GM21786 (cell line): ENCODE measurements around the gene DCX.

Experiments
- ATAC-seq: cut with Tn5 transposase; IDR thresholded peaks from one replicate; pipeline ENCODE4 v1.9.1; 2021; ENCODE audit not compliant: unreplicated experiment

The DCX gene

DNA sequence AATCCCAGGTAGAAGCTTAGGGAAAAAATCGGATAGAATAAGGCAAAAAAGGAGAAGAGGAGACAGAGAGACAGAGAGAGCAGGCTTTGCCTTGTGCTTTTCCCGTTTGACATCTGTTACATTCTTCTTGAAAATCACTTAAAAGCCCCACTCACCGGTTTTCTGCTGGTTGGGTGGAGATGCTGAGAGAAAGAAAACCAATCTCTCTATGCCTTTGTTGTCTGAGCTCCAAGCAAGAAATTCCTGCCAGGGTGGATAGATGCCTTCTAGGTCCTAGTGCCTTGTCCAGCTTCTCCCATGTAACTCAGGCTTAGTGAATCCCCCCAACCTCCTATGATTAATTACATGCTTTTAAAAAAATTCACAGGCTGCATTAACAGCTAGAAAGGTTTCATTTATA is at the start of gene DCX:
Gene DCX (minus strand): TSS at position 210 of the 400 bp plus-strand sequence. CDS start 1,794 bp downstream, outside the sequence.
- ATAC-seq: no peak

DNA sequence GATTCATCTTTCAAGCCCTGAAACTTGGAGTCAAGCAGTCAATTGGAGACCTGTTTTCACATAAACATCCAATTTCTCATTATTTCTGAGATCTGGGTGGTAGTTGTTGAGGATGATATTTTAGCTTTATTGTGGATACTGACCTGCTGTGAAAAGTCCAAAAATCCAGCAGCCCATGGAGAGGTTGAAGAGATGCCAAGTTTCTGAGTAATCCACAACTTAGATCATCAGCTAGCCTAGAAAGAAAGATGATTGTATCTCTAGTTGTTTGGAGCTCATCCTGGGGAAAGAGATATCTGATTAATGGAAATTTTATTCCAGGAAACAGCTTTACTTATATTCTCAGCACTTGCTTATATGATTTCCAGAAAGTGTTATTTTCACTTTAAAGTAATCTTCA is 48.6 kb upstream of the DCX start:
- ATAC-seq: no peak

DNA sequence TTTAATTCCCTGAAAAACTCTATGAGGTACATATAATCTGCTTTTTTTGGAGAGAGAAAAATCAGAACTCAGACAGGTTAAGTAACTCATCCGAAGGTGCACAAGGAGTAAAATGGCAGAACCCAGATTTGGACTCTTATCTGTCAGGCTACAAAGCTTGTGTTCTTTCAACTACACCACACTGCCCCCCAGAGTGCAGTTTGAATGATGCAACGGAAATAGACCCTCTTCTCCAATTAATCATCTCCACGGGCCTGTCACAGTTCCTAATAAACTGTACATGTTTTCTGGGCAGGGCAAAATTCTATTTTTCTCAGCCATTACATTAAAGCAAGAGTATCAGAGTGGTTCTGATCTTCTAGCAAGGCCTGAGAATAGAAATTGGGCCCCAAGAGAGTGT is 35.3 kb upstream of the DCX start:
- ATAC-seq: peak; percentile 86

DNA sequence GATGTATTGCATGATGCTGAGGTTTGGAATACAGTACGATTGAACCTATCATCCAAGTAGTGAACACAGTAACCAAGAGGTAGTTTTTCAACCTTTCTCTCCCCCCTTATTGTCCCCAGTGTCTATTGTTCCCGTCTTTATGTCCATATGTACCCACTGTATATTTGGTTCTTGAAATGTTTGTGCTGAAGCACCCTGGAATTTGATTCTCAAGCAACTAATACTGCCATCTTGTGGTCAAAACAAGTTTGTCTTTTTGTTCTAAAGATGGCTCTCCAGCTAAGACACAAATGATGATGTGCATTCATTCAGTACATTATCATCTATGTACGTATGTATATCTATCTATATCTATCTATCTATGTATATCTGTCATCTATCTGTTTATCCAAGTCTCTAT is 33.5 kb upstream of the DCX start:
- peak; percentile 41 for ATAC-seq

GRCh38 chrX:111444881-111445280 is 32.9 kb upstream of the DCX start:
- ATAC-seq: no peak

DNA sequence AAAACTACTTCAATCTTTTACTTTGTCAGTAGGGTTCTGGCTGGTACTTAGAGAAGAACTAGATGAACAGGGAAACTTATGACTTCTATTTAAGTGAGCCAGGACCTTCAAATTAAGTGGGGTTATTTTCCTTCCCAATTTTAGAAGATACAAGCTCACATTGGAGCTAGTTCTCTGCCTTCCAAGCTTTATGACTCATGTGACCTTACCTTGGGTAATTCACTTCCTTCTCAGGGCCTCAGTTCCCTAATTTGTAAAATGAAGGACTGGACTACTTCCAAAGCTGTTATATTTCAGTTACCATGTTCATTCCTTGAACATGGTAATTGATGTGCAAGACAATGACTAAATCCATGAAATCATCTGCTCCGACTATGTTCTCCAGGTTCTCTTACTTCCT is 32.0 kb upstream of the DCX start:
- no peak for ATAC-seq

DNA sequence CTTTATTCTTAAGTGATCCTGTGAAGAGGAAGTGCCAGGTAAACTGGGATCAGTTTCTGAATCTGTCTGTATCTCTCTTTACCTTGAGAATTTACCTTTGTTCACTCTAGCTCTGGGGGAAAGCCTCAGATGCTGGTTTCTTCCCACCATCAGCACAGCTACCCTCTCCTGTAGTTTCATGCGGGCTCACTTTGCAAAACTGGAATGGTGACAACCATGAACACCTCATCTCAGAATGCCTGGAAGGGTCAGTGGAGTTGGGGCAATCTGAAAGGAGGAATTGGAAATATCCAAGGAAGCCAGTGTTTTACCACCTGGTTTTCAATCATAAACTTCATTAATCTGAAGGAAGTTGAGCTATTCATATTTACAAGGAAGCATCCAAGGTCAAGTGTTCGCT is 30.8 kb upstream of the DCX start:
- no peak for ATAC-seq

GRCh38 chrX:111435469-111435868 is 23.5 kb upstream of the DCX start:
- no peak for ATAC-seq

DNA sequence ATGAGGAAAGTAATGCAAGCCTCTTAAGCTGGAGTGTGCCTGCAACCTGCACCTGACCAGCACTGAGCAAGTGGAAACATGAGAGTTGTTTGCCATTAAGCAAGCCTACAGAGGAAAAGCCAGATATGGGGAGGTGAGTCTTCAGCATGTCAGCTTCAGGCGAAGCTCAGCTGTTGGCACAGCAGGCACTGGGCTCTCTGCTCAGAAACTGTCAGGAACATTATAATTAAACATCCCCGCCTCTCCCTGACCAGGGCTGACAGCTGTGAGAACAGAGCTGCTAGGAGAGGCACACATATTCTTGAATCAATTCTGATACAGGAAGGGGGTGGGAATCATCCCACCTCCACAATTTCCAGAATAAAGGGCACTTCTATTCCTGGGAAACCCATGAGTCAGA is 19.0 kb upstream of the DCX start:
- ATAC-seq: no peak

- no peak for ATAC-seq
Measured at GRCh38 chrX:111411557-111411956, 435 bp downstream of the DCX start.

GRCh38 chrX:111410590-111411078 is 1.4 kb downstream of the DCX start:
- ATAC-seq: no peak

GRCh38 chrX:111409326-111409725 is 2.7 kb downstream of the DCX start:
- ATAC-seq: no peak

DNA sequence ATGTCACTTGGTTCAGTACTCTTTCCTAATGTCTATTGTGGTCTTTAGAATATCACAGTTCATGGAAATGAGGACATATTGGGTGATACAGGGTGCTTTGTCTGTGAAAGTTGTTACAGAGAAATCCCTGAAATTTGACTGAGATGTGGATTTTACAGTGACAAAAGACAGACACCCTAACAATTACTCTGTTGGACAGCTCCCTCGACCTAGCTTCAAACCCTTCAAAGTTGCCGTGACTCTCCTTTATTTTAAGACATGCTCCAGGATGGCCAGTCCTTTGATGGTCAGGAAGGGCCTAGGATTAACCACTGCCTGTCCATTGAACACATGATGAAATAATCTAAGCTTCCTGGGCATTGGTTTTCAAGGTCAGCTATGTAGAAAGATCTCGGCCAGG is 4.0 kb downstream of the DCX start:
- ATAC-seq: no peak

DNA sequence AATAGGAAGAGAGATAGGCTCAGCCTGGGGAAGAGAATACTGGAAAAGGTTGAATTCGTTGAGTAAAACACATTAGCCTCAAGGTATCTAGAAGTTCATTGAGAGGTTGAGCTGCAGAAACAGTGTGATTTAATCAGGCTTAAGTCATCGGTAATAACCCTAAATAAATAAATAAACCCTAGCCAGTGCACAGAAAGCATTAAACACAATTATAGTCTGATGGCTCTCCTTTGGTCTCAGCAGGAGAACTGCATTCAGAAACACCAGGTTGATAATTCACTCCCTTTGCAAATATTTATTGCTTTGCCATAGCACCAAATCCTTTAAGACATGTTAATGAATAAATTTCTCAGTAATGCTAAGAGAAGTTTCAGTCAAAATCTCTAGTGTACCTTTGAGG is 9.6 kb downstream of the DCX start:
- ATAC-seq: no peak

DNA sequence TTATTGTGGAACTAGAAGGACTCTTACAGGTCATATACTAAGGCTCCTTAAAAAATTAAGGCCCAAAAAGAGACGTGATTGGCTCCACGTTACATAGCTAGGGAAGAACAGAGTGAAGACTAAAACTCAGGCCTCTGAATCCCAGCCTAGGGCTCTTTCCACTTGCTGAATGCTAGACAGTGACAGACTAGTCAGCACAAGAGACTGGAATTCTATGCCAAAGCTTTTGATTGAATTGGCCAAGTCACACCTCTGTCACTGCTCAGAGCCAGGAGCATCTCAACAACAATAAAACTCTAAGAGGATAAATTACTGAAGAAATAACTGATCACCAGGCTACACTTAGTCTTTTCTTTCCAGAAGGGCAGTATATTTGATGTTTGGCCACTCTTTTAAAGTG is 16.8 kb downstream of the DCX start:
- no peak for ATAC-seq

GRCh38 chrX:111394569-111394968 is 17.4 kb downstream of the DCX start:
- ATAC-seq: no peak

- no peak for ATAC-seq
Measured at GRCh38 chrX:111387470-111388070, 24.4 kb downstream of the DCX start.

DNA sequence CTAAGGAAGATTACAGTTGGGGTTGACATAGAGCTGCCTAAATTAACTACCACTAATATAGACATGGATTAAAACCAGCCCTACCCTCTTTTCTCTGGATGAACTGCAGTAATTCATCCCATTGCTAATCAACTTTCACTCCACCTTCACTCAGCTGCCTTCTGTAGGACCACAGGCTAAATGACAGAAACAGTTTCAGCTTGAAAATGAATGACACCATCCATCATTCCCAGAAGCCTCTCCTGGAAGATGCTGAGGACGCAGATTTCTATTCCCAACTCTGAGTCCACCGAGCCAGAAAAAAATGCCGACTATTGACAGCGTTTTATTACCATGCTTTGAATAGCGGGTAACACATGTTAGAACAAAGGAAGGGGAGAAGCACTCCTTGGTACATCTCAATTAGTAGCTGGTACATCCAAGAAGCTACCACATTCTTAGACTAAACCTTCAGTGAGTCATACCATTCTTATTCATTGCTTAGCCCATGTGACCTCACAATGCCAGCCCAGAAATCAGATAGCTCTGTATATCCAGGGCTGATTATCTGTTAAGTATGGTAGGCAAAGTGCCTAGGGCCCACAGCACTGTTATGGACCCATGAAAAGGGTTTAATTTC is 25.3 kb downstream of the DCX start:
- ATAC-seq: no peak

GRCh38 chrX:111386077-111386476 is 25.9 kb downstream of the DCX start:
- no peak for ATAC-seq

DNA sequence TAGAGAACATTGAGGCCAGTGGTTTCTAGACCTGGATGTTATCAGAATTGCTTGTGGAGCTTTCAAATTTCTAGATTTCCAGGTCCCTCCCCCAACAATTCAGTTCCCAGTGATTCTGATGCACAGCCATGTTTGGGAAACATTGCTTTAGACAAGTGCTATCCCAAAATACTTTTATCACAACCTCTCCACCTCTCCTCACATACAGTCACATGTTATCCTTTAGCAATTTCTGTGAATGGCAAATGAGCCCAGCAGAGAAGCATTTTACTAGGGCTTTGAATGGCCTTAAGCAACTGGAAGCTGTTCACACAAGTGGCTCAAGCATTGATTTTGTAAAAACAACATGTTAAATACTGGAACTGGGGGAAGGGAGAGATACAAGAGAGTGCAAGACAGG is 29.7 kb downstream of the DCX start:
- no peak for ATAC-seq

GRCh38 chrX:111376897-111377578 is 35.0 kb downstream of the DCX start:
- no peak for ATAC-seq

DNA sequence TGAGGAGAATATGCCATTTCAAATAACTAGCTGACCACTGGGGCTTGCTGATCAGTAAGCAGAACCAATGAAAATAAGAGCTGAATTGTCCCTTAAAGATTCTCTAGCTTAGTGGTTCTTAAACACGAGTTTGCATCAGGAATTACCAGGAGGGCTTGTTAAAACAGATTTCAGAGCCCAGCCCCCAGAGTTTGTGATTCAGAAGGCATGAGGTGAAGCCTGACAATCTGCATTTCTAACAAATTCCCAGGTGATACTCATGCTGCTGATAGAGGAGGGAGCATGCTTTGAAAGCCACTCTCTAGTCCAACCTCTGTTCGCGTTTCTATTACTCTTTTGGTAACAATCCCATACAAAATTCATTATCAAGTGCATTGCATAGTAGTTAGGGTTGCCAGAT is 35.5 kb downstream of the DCX start:
- ATAC-seq: no peak
